HG03342 (cell line): ENCODE data around the gene SLC9C2.
A peak's percentile ranks its signal among the peaks of the same experiment; 100 is the strongest.
"Not testable (repeated sequence)": the region's sequence is repeated elsewhere in the genome, so short reads cannot be mapped to it uniquely, and the experiment has no call there.

Source experiments
- ATAC-seq: cut with Tn5 transposase; IDR thresholded peaks from one replicate; pipeline ENCODE4 v1.9.1; 2021; ENCODE audit warnings: mild to moderate bottlenecking, moderate library complexity; ENCODE audit not compliant: unreplicated experiment

The SLC9C2 gene

DNA sequence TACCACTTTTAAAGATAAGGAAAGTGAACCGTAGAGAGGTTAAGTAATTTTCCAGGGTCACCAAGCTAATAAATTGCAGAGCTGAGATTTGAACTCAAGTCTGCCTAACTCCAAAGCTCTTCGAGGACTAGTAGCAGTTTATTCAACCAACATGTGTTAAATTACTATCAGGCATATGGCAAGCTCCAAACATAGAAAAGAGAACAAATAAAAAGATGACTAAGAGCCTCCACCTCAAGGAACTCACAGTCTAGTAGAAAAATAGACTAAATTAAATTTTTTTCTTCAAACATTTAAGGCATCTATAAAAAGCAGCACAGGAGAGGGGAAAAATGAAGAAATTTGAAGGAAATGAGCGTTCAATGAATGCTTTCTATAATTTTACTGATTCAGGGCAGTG is 22.2 kb downstream of the SLC9C2 start:
- no peak for ATAC-seq

DNA sequence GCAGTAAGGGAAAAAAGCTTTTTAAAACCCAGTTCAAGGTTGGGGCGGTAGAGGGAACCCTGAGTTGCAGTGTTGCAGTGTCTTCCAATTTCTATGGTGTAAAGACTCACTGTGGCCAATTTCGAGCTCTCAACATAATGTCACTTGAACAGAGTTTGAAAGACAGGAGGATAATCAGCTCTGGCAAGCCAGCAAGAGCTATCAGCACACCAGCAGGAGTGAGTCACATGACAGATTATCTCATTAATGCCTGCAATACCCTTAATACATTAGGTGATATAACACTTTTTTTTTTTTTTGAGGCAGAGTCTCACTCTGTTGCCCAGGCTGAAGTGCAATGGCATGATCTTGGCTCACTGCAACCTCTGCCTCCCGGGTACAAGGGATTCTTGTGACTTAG is 22.8 kb downstream of the SLC9C2 start:
- ATAC-seq, result no peak

DNA sequence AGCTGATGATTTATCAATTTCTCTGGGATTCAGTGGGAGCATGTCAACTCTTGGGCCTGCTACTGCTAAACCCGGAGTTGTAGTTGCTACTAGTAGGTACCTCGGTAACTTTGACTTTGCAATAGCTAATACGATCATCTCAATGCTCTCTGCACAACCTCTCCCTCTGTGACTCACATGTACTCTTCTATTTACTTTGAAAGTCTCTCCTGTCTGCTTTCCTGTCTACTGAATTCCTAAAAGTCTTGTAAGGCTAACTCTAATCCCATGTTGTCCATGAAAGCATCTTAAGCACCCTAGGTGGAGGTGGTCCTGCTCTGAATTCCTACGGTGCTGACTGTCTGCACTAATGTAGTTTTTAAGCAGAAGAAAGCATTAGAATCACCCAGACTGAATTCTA is 29.3 kb downstream of the SLC9C2 start:
- ATAC-seq, result no peak

DNA sequence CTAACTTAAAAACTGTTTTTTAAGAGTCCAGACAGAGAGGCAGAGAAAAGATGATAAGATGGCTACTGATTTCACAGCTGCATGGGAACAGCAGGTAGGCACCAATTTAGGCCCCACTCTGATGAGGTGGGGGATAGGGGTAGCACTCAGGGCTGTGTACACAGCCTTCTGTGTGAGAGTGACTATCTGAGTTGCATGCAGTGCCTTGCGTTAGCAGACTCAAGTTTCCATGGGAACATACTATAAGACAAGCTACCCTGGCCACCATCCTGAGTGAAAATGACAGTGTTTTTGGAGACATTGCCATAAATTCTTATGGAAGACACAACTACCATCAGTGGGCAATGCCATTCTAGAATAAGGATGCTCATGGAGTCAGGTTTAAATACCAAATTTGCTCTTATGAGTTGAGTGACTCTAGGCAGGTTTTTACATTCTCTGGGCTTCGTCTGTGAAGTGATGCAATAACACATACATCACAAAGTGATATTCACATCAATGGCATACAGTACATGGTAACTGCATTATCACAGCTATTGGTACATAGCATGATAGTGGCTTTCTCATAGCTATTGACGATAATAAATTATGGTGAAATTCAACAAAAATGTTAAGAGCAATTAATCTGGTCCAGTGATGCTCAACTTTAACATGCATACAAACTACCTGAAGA is 30.5 kb downstream of the SLC9C2 start:
- no peak for ATAC-seq

DNA sequence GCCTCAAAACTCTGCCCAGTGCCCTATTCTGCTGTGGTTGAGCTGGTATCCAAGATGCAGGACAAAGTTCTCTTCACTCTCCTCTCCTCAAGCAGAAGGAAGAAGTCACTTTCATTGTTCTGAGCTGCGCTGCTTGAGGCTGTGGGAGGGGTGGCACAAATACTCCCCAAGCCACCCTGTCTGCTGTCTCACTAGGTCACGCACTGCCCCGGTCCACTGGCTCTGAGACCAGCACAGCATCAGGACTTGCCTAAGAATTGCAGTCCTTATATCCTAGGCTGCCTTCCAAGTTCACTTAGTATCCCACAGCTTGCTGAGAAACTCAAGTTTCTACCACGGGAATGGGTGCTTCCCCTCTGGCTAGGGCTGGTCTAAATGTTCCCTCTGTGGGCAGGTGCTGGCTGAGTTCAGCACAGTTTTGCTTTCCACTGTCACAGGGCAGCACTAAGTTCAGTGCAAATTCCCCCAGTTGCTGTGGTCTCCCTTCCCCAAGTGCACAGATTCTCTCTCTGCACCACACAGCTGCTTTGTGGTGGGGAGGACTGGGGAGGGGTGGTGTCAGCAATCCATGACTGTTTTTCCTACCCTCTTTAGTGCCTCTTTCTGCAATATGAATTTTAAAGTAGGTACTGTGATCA is 32.4 kb downstream of the SLC9C2 start:
- ATAC-seq, result peak; percentile 56

DNA sequence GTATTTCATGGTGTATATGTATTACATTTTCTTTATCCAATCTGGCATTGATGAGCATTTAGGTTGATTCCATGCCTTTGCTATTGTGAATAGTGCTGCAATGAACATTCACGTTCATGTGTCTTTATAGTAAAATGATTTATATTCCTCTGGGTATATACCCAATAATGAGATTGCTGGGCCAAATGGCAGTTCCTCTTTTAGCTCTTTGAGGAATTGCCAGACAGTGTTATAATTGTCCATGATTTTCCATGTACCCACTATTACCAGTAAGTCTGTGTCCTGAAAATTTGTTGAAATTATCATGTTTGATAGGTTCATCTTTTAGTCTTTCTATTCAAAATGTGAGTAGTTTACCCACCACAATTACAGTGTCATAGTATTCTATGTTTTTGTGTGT is 34.4 kb downstream of the SLC9C2 start:
- no peak for ATAC-seq

DNA sequence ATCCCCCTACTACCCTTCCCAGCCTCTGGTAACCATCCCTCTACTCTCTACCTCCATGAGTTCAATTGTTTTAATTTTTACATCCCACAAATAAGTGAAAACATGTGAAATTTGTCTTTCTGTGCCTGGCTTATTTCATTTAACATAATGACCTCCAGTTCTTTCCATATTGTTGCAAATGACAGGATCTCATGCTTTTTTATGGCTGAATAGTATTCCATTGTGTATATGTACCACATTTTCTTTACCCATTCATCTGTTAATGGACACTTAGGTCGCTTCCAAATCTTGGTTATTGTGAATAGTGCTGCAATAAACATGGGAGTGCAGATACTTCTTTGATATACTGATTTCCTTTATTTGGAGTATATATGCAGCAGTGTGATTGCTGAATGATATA is 39.0 kb downstream of the SLC9C2 start:
- ATAC-seq, result not testable (repeated sequence)

DNA sequence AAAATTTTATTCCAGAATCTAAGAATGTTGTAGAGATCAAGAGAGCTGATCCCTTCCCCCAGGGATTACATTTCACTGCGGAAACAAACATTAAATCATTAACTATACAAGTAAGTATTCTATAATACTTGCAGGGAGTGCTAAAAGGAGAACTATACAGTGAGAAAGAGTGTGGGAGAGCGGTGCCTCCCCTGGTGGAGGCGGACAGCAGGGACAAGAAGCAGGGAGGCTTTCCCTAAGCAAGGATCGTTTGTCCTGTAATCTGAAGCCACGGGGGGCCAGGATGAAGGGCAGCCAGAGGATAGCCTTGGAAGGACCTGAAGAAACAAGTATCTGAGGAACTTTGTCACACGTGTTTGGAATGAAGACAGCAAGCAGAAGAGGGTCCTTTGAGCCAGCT is 40.1 kb downstream of the SLC9C2 start:
- no peak for ATAC-seq

DNA sequence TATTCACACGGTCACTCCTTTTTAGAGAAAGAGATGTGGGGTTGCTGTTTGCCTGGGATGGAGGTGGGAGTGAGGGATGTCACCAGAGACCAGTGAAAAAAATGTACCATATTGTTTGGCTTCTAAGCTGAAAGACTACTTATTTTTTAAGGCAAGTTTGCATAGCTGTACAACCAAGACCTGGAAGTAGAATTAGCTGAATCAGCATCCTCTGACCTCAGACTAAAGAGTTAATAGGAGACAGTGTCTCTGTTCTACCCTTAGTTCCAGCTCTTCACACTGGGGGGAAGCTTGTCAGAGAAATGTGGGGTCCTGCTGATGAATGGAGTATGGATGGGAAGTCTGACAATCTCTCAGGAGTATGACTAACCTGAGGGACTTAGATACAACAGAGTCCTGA is 41.6 kb downstream of the SLC9C2 start:
- no peak for ATAC-seq

DNA sequence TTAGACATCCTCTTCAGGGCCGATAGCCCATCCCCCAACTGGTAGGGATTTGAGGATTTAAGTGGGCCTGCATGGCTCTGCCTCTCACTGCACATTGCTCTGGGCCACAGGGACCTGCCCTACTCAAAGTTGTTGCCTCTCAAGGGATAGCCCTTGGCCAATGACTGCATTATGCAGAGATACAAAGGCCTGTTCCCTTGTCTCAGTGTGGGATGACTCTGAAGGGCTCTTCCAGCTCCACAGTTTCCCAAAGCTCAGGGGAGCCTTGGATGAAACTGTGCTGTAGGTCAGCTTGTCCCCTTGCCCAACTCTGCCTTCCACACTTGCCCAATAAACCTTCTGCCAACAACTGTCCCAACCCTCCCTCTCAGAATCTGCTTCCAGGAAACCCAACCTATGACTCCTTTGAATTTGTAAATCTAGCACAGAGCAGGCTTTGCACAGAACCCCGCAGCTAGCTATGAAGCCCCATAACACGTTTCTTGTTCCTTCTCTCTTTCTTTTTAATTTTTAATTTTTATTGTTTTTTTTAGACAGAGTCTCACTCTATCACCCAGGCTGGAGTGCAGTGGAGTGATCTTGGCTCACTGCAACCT is 42.5 kb downstream of the SLC9C2 start:
- no peak for ATAC-seq

DNA sequence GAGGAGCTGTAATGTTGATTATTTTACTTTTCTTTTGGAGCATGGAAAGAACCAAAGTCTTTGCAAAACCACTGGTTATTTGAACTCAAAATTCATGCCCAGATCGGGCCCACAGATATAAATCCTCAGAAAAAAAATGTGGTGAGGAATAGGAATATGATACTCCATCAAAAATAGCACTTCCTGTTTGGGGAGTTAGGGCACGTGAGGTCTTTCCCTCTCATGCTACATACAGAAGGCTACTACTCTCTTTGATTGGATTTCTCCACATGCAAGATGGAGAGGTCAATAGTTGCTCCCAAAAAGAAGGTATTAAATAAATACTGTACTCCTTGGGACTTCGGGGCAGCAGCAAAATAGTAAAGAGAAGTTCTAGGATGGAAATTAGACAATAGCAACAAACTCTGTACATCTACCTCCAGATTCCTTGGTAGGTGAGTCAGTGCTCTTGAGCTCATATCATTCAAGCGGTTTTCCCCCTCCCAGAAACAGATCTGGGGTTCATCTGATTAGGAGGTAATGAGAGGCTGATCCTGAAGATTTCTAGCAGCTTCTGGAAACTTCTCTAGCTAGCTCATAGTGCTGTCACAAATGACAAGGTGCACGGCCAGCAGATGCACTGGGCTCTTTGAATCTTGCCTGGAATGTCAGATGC is 47.1 kb downstream of the SLC9C2 start:
- ATAC-seq, result no peak

DNA sequence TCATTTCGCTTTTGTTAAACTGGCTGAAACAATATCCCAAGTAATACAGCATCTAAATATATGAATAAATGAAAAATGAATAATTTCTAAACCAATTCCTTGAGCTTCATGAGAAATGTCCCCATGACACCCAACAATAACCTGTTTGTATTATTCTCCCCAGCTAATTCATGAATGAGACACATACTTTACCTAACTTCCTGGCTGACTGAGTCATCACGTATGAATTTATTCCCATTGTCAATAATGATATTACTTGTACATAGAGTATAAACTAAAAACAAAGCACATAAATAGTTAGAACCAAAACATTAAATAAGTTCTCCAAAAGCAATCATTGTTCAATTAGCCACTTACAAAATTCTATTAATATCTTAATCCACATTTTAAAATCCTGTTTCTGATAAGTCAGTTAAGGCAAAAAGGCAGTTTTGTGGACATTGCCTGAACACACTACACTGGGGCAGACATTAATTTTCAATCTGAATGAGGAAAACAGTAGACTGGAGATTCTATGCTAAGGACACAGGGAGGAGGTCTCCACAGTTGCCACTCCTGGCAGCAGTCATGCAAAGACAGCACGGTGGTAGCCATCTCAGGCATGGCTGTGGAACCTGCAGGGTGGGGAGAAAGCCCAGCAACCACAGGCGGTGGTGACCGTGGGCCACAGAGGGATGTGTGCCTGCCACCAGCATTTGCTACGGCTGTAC is 48.2 kb downstream of the SLC9C2 start:
- no peak for ATAC-seq

DNA sequence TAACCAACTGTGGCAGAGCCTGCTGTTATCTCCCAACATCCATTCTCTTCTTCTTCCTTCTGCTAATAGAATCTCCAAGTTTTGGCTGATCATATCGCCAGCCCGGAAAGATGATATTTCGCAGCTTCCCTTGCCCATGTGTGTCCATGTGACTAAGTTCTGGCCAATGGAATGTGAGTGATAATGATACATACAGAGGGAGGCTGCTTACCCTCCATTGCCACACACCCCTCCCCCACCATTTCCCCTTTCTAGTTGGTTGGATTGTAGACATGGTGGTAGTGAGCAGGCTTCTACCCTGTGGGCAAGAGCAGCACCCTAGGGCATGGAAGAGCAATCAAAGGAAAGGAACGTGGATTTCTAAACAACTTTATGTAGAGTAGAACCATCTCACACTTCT is 48.8 kb downstream of the SLC9C2 start:
- ATAC-seq, result no peak

DNA sequence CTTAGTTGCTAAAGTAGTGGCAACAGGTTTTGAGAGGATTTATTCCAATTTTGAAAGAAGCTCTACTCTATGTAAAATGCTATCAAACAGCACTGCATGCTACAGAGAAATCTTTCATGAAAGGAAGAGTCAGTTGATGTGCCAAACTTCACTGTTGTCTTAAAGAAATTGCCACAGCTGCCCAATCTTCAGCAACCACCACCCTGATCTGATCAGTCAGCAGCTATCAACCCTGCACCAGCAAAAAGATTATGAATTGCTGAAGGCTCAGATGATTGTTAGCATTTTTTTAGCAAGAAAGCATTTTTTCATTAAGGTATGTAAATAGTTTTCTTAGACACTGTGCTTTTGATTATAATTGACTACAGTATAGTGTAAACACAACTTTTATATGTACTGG is 49.6 kb downstream of the SLC9C2 start:
- no peak for ATAC-seq

DNA sequence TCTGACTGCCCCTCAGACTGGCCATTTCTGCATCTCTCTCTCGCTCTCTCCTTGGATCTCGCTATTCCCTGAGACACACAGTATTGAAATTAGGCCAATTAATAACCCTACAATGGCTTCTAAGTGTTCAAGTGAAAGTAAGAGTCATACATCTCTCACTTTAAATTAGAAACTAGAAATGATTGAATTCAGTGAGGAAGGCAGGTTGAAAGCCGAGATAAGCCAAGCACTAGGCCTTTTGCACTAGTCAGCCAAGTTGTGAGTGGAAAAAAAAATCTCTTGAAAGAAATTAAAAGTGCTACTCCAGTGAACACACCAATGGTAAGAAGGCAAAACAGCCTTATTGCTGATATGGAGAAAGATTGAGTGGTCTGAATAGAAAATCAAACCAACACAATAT is 51.2 kb downstream of the SLC9C2 start:
- no peak for ATAC-seq

DNA sequence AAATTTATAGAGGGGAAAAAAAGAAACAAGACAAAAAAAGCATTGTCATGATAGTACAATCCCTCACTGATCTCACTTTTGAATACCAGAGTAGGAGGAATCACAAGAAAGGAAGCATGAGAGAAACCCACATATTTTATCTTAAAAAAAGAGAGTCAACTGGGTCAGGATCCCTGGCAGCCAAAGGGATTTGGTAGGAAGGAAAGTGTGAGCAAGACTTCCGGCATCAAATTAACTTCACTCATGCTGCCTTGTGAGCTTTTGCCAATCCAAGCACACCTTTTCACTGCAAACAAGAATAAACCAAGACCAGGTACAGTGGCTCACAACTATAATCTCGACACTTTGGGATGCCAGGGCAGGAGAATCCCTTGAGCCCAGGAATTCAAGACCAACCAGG is 53.1 kb downstream of the SLC9C2 start:
- no peak for ATAC-seq

DNA sequence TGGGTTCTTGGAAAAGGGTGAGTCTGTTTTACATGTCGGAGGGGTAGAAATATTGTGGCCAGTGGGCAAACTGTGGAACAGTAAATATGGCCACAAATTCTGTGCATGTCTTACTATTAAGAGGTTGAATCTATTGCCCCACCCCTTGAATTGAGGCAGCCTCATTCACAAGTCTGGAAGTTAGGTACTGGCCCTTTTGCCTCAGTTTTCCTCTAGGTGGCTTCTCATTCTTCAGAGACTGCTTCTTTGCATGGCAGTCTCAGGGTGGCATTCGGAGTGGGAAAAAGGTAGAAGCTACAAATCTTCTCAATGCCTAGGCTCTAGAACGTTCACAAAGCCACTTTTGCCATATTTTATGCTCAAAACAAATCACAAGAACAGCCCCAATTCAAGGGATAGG is 57.2 kb downstream of the SLC9C2 start:
- ATAC-seq, result no peak

DNA sequence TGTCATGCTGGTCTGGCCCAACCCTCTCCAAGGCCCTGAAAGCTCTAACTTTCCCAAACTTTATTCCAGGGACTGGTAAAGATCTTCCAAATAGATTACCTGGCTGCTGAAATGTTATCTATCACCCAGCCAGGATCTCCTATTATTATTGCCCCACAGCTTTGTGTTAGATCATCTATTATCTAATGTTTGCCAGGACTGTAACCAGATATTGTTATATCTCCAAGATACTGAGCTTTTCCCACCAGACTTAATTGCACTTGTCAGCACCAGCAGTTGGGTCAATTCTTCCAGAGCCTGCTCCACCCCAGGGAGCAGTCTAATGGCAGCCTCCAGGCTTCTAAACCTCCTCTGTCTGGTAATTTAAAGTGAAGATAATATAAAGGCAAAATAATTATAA is 66.6 kb downstream of the SLC9C2 start:
- no peak for ATAC-seq

DNA sequence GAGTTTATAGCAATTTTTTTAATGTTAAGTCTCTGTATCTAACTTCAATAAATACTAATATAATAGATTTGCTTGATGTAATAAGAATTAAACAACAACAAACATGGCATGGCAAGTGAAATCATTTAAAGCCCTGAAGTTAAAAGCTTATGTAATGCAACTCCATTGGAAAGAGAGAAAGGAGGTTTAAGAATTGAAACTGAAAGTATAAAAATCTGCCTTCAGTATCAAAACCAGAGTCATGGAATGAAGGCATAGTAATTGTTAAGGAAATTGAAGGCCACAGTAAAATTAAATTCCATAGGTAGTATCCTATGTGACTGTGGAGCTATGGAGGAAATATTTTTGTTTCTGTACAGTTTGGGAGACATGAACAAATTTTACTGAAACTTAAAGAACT is 70.6 kb downstream of the SLC9C2 start:
- ATAC-seq, result no peak

DNA sequence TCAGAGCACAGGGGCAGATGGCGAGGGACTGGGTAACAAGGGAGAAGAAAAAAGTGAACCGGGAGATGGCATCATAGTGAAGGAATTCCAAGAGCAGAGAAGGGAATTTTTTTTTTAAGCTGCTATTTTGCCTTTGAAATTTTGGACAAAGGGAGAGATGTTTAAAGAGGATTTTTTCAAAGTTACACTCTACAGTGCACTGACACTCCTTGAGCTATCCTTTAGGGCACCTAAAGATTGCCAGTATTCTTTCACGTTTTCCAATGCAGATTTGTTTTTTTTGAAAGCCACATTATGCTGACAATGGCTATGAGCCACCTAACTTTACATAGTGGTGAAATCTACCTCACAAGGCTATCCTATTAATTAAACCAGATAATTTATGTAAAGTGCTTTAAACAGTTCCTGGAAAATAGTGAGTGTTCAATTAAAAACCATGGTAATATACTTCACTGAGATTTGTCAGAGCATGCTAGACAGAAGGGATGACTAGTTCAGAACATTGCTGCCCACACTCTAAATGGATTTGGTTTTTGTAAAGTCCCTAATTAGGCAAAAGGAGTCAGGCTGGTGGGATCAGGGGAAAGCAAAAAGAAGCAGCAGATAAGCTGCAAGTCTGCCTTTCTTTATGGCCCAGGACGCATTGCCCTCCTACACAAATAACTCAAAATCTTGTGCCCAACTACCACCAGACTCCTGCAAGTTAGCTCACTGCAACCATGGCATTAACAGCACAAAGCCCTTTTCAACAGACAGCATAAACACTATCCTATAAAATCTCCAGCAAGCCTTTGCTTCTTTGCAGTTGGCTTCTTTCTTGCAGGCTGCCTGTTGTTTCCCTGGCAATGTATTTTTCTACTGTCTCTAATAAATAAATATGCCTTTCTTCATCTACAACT is 71.8 kb downstream of the SLC9C2 start:
- ATAC-seq, result no peak
